ENCODE data around the gene NAV2.

NAV2 gene

GRCh38 chr11:19989191-19989590, 276.6 kb downstream of the NAV2 start:
- TF ChIP-seq CTCF (IDR thresholded peaks at IDR 0.05; ENCODE audit: low read depth, low read length) (no peak), MAX (IDR thresholded peaks at IDR 0.05; ENCODE audit: low read depth, low read length) (no peak), MYC (IDR thresholded peaks at IDR 0.05; ENCODE audit: low read depth, low read length) (no peak), POLR2A (IDR thresholded peaks at IDR 0.05; ENCODE audit: extremely low read depth, insufficient read length) (no peak)
- no peak for DNase-seq (ENCODE audit: low read depth)
- no peak overlapping the region for H3K4me3 ChIP-seq (ENCODE audit: low read depth, low read length)

GRCh38 chr11:19992162-19992561, 279.5 kb downstream of the NAV2 start:
- TF ChIP-seq CTCF (IDR thresholded peaks at IDR 0.05; ENCODE audit: low read depth, low read length) (no peak), MYC (IDR thresholded peaks at IDR 0.05; ENCODE audit: low read depth, low read length) (no peak), POLR2A (IDR thresholded peaks at IDR 0.05; ENCODE audit: extremely low read depth, insufficient read length) (no peak), MAX (IDR thresholded peaks at IDR 0.05; ENCODE audit: low read depth, low read length) (no peak)
- no peak for DNase-seq (ENCODE audit: low read depth)
- H3K4me3 ChIP-seq (ENCODE audit: low read depth, low read length) = no peak overlapping the region

- TF ChIP-seq MAX (IDR thresholded peaks at IDR 0.05; ENCODE audit: low read depth, low read length) = no peak
- TF ChIP-seq POLR2A (IDR thresholded peaks at IDR 0.05; ENCODE audit: extremely low read depth, insufficient read length) = no peak
- no peak for TF ChIP-seq MYC (IDR thresholded peaks at IDR 0.05; ENCODE audit: low read depth, low read length)
- no peak for TF ChIP-seq CTCF (IDR thresholded peaks at IDR 0.05; ENCODE audit: low read depth, low read length)
- DNase-seq (ENCODE audit: low read depth) = no peak
- no peak overlapping the region for H3K4me3 ChIP-seq (ENCODE audit: low read depth, low read length)
Measured at GRCh38 chr11:19992998-19993397, 280.4 kb downstream of the NAV2 start.

GRCh38 chr11:19994672-19995071, 282.0 kb downstream of the NAV2 start:
- TF ChIP-seq MAX (IDR thresholded peaks at IDR 0.05; ENCODE audit: low read depth, low read length) (no peak), MYC (IDR thresholded peaks at IDR 0.05; ENCODE audit: low read depth, low read length) (no peak), POLR2A (IDR thresholded peaks at IDR 0.05; ENCODE audit: extremely low read depth, insufficient read length) (no peak)
- no peak for DNase-seq (ENCODE audit: low read depth)
- H3K4me3 ChIP-seq (ENCODE audit: low read depth, low read length) = no peak overlapping the region

- TF ChIP-seq MAX (IDR thresholded peaks at IDR 0.05; ENCODE audit: low read depth, low read length) (no peak), CTCF (IDR thresholded peaks at IDR 0.05; ENCODE audit: low read depth, low read length) (no peak), MYC (IDR thresholded peaks at IDR 0.05; ENCODE audit: low read depth, low read length) (no peak), POLR2A (IDR thresholded peaks at IDR 0.05; ENCODE audit: extremely low read depth, insufficient read length) (no peak)
- DNase-seq (ENCODE audit: low read depth) = no peak
Measured at GRCh38 chr11:19995145-19995544, 282.5 kb downstream of the NAV2 start.

GRCh38 chr11:19996571-19996970, 283.9 kb downstream of the NAV2 start:
- H3K4me3 ChIP-seq (ENCODE audit: low read depth, low read length) = no peak overlapping the region
- no peak for DNase-seq (ENCODE audit: low read depth)
- TF ChIP-seq POLR2A (IDR thresholded peaks at IDR 0.05; ENCODE audit: extremely low read depth, insufficient read length) = no peak
- TF ChIP-seq CTCF (IDR thresholded peaks at IDR 0.05; ENCODE audit: low read depth, low read length) = no peak
- no peak for TF ChIP-seq MAX (IDR thresholded peaks at IDR 0.05; ENCODE audit: low read depth, low read length)
- TF ChIP-seq MYC (IDR thresholded peaks at IDR 0.05; ENCODE audit: low read depth, low read length) = no peak

More at GRCh38 chr11:19995145-19995544, 282.5 kb downstream of the NAV2 start:
- H3K4me3 ChIP-seq (ENCODE audit: low read depth, low read length) = no peak overlapping the region

Data from NB4 (cell line).